ENCODE results near the gene ATP6V0A4.

DNA sequence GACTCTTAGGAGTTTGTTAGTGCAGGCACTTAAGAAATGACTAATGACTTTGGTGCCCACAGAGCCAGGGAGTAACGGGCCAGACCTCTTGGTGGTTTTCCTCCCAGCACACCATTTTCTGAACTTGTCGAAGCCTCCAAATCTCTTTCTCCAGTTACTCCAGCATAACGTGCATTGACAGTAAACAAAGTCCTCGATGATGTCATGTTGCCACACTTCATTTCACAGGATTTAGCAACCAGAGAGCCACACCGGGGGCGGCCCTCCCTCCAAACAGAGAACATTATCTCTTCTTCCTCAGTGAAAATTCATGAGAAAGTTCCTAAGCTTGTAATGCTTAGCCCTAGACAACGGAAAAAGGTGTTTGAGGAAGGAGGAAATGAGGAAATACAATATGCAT is 92.8 kb downstream of the ATP6V0A4 start:
- TF ChIP-seq TAF1 (IDR thresholded peaks at IDR 0.05; ENCODE audit: low read depth) (no peak), RAD21 (IDR thresholded peaks at IDR 0.05; ENCODE audit: low read depth) (no peak), EP300 (IDR thresholded peaks at IDR 0.05; ENCODE audit: borderline replicate concordance) (no peak)
